Chondrocyte (in vitro differentiated cells): ENCODE results near the gene COL4A2. TPM values are rescaled to one million over a fixed set of nuclear protein-coding genes. Genes with fewer than 3 reads are reported as not detected.
A peak's percentile ranks its signal among the peaks of the same experiment; 100 is the strongest.

Source experiments
- DNase-seq: peaks from one replicate; pipeline ENCODE4 v3.0.0; 2021; ENCODE audit warnings: mixed read lengths, low spot score
- H3K27ac Mint-ChIP-seq: one replicate; pipeline ENCODE4 v1.8.0; 2021; ENCODE audit warnings: mild to moderate bottlenecking, moderate library complexity, mixed read lengths; ENCODE audit not compliant: unreplicated experiment
- H3K27me3 Mint-ChIP-seq: 2 replicates; pipeline ENCODE4 v1.8.0; 2021; ENCODE audit warnings: low read depth, mixed read lengths
- H3K36me3 Mint-ChIP-seq: 2 replicates; pipeline ENCODE4 v1.8.0; 2021; ENCODE audit warnings: low read depth, mixed read lengths
- H3K4me1 Mint-ChIP-seq: 2 replicates; pipeline ENCODE4 v1.8.0; 2021; ENCODE audit warnings: low read depth, mild to moderate bottlenecking, mixed read lengths
- H3K4me3 Mint-ChIP-seq: one replicate; pipeline ENCODE4 v1.8.0; 2021; ENCODE audit warnings: mild to moderate bottlenecking, moderate library complexity, mixed read lengths; ENCODE audit not compliant: unreplicated experiment
- H3K9me3 Mint-ChIP-seq: 2 replicates; pipeline ENCODE4 v1.8.0; 2021; ENCODE audit warnings: low read depth, mixed read lengths
- CTCF ChIP-seq: fragments of 200-600 bp; sonication (generic); IDR thresholded peaks from 2 replicates; pipeline ENCODE4 v1.5.0; 2021; ENCODE audit warnings: antibody characterized with exemption, mild to moderate bottlenecking, moderate library complexity
- total RNA-seq: library from RNA; stranded (reverse); gene quantifications from 3 replicates; pipeline ENCODE4 v1.2.1, GENCODE V29; 2021

Gene COL4A2
- total RNA-seq, 1 donor from 2014 or later = 2,366 TPM

- no peaks in the 10 kb centered on the region for H3K27me3 Mint-ChIP-seq
- H3K9me3 Mint-ChIP-seq = no peaks in the 10 kb centered on the region
- no peak overlapping the region for H3K4me3 Mint-ChIP-seq
- DNase-seq = no peak
- H3K4me1 Mint-ChIP-seq = peaks cover 57% of the 10 kb centered on the region
- H3K36me3 Mint-ChIP-seq = peaks cover 48% of the 10 kb centered on the region
- TF ChIP-seq CTCF = no peak
- no peak overlapping the region for H3K27ac Mint-ChIP-seq
Observed at GRCh38 chr13:110428313-110428712, 121.2 kb downstream of the COL4A2 start.

- peaks cover 56% of the 10 kb centered on the region for H3K4me1 Mint-ChIP-seq
- no peaks in the 10 kb centered on the region for H3K9me3 Mint-ChIP-seq
- no peak for DNase-seq
- peaks cover 63% of the 10 kb centered on the region for H3K36me3 Mint-ChIP-seq
- H3K27ac Mint-ChIP-seq = peak overlapping the region; percentile 49
- H3K4me3 Mint-ChIP-seq = no peak overlapping the region
- no peak for TF ChIP-seq CTCF
- no peaks in the 10 kb centered on the region for H3K27me3 Mint-ChIP-seq
Observed at GRCh38 chr13:110430391-110431336, 123.6 kb downstream of the COL4A2 start.

GRCh38 chr13:110431425-110432294 is 124.6 kb downstream of the COL4A2 start:
- Mint-ChIP-seq H3K27ac (peak overlapping the region; percentile 59), H3K9me3 (no peaks in the 10 kb centered on the region), H3K4me1 (peaks cover 56% of the 10 kb centered on the region), H3K27me3 (no peaks in the 10 kb centered on the region), H3K36me3 (peaks cover 65% of the 10 kb centered on the region), H3K4me3 (no peak overlapping the region)
- no peak for DNase-seq
- TF ChIP-seq CTCF = no peak

GRCh38 chr13:110432522-110432921 is 125.4 kb downstream of the COL4A2 start:
- DNase-seq = no peak
- peaks cover 61% of the 10 kb centered on the region for H3K4me1 Mint-ChIP-seq

More at GRCh38 chr13:110432522-110432921, 125.4 kb downstream of the COL4A2 start:
- H3K36me3 Mint-ChIP-seq = peaks cover 69% of the 10 kb centered on the region
- no peak overlapping the region for H3K4me3 Mint-ChIP-seq
- H3K27me3 Mint-ChIP-seq = no peaks in the 10 kb centered on the region
- H3K27ac Mint-ChIP-seq = peak overlapping the region; percentile 92
- no peaks in the 10 kb centered on the region for H3K9me3 Mint-ChIP-seq
- TF ChIP-seq CTCF = no peak
